Activated CD4-positive, alpha-beta T cell treated with anti-CD3 and anti-CD28 coated beads, Interleukin-2, amount 50 U/mL, for 1 hour (primary cell): ENCODE data around the gene PPP1R1C.

Experiments used
- DNase-seq: peaks from one replicate; pipeline ENCODE4 v3.0.0-alpha.2; 2020

The PPP1R1C gene

GRCh38 chr2:182117196-182117595, 131.5 kb downstream of the PPP1R1C start:
- DNase-seq = no peak

- no peak for DNase-seq
Measured at GRCh38 chr2:182128821-182129707, 143.4 kb downstream of the PPP1R1C start.

GRCh38 chr2:182132605-182133004, 147.0 kb downstream of the PPP1R1C start:
- no peak for DNase-seq

- no peak for DNase-seq
Measured at GRCh38 chr2:182133195-182133891, 147.7 kb downstream of the PPP1R1C start.

GRCh38 chr2:182134201-182134600, 148.5 kb downstream of the PPP1R1C start:
- DNase-seq = no peak

- DNase-seq = no peak
Measured at GRCh38 chr2:182142062-182142461, 156.4 kb downstream of the PPP1R1C start.

GRCh38 chr2:182144041-182144775, 158.6 kb downstream of the PPP1R1C start:
- DNase-seq = no peak

- no peak for DNase-seq
Measured at GRCh38 chr2:182144776-182145165, 159.1 kb downstream of the PPP1R1C start.

GRCh38 chr2:182148344-182148743, 162.7 kb downstream of the PPP1R1C start:
- no peak for DNase-seq

- no peak for DNase-seq
Measured at GRCh38 chr2:182163878-182164277, 178.2 kb downstream of the PPP1R1C start.

- DNase-seq = no peak
Measured at GRCh38 chr2:182164686-182165085, 179.0 kb downstream of the PPP1R1C start.

GRCh38 chr2:182165202-182165601, 179.5 kb downstream of the PPP1R1C start:
- no peak for DNase-seq

- DNase-seq = no peak
Measured at GRCh38 chr2:182166406-182166805, 180.8 kb downstream of the PPP1R1C start.

- no peak for DNase-seq
Measured at GRCh38 chr2:182166841-182167240, 181.2 kb downstream of the PPP1R1C start.
